Thymus (tissue), 11 donors: Measurements from ENCODE around the gene TWF2. TPM values are rescaled to one million over a fixed set of nuclear protein-coding genes. Genes with fewer than 3 reads are reported as not detected.

Experiments used
- DNase-seq, 9 donors: peaks; one replicate each; pipeline ENCODE4 v3.0.0-alpha.2; 2013; ENCODE audit warnings: low spot score in 9 of 9, low read depth in 6 of 9, missing footprints in 1 of 9
- H3K27ac ChIP-seq, 2 donors: one replicate each; pipeline ENCODE4 v1.5.1; 2013; ENCODE audit warnings: control low read depth in 1 of 2, low read depth in 1 of 2, low read length in 1 of 2, mild to moderate bottlenecking in 1 of 2, moderate library complexity in 1 of 2
- H3K27me3 ChIP-seq, 2 donors: one replicate each; pipeline ENCODE4 v1.5.1; 2013; ENCODE audit warnings: low read length in 1 of 2; ENCODE audit not compliant: control insufficient read depth in 2 of 2, insufficient read depth in 1 of 2
- H3K36me3 ChIP-seq, 2 donors: one replicate each; pipeline ENCODE4 v1.5.1; 2013; ENCODE audit warnings: low read length in 1 of 2, mild to moderate bottlenecking in 1 of 2, moderate library complexity in 1 of 2; ENCODE audit not compliant: control insufficient read depth in 2 of 2, insufficient read depth in 2 of 2
- H3K4me1 ChIP-seq, 2 donors: one replicate each; pipeline ENCODE4 v1.5.1; 2013; ENCODE audit warnings: low read length in 2 of 2; ENCODE audit not compliant: control insufficient read depth in 2 of 2, insufficient read depth in 2 of 2
- H3K4me3 ChIP-seq, 2 donors: one replicate each; pipeline ENCODE4 v1.5.1; 2013; ENCODE audit warnings: low read length in 2 of 2, control low read depth in 1 of 2, mild to moderate bottlenecking in 1 of 2
- H3K9me3 ChIP-seq, 2 donors: one replicate each; pipeline ENCODE4 v1.5.1; 2013; ENCODE audit warnings: low read length in 1 of 2, mild to moderate bottlenecking in 1 of 2; ENCODE audit not compliant: control insufficient read depth in 2 of 2, insufficient read depth in 1 of 2
- WGBS: extraction: QIAGEN DNeasy Blood & Tissue Kit; methylation state at CpG from one replicate; pipeline ENCODE4 v1.1.7; 2013; 5-methylcytosine and 5-hydroxymethylcytosine counted together
- polyA plus RNA-seq: library from polyadenylated mRNA; stranded (reverse); fragments of 200-250 nt; gene quantifications from one replicate; pipeline ENCODE4 v1.2.3, GENCODE V29; 2013
- total RNA-seq: library from RNA; stranded (reverse); fragments of 120-200 nt; gene quantifications from one replicate; pipeline ENCODE4 v1.2.4, GENCODE V29; 2013
- donor health status: healthy.

Gene TWF2
- total and polyA plus RNA-seq, 2 donors: 60.5 to 62.6 TPM

GRCh38 chr3:52230461-52230860 lies 8.5 kb downstream of the TWF2 start:
- DNase-seq: no peak
- 99% methylated on average over 6 of the region's 6 CpGs for WGBS
- H3K36me3 ChIP-seq: peaks cover 74 to 82% of the 10 kb centered on the region in 2 donors
- no peak overlapping the region for H3K27ac ChIP-seq
- peaks cover 0 to 6% of the 10 kb centered on the region in 2 donors for H3K9me3 ChIP-seq
- no peak overlapping the region for H3K4me3 ChIP-seq
- H3K4me1 ChIP-seq: peaks cover 27 to 59% of the 10 kb centered on the region in 2 donors
- H3K27me3 ChIP-seq: no peaks in the 10 kb centered on the region

- Histone ChIP-seq H3K4me3 (no peak overlapping the region), H3K27ac (no peak overlapping the region), H3K36me3 (peaks cover 66 to 75% of the 10 kb centered on the region in 2 donors), H3K27me3 (no peaks in the 10 kb centered on the region), H3K9me3 (peaks cover 0 to 6% of the 10 kb centered on the region in 2 donors), H3K4me1 (peaks cover 33 to 66% of the 10 kb centered on the region in 2 donors)
- WGBS: 98% methylated on average over 13 of the region's 13 CpGs
- no peak for DNase-seq
These were observed 9.3 kb downstream of the TWF2 start for GRCh38 chr3:52229656-52230055.

- Histone ChIP-seq H3K27me3 (no peaks in the 10 kb centered on the region), H3K4me3 (no peak overlapping the region), H3K27ac (no peak overlapping the region), H3K36me3 (peaks cover 58 to 67% of the 10 kb centered on the region in 2 donors), H3K4me1 (peaks cover 42 to 75% of the 10 kb centered on the region in 2 donors), H3K9me3 (peaks cover 0 to 9% of the 10 kb centered on the region in 2 donors)
- no peak for DNase-seq
- WGBS: 98% methylated on average over 21 of the region's 21 CpGs
These were observed 10.1 kb downstream of the TWF2 start for GRCh38 chr3:52228751-52229291.

- Histone ChIP-seq H3K4me3 (no peak overlapping the region), H3K27me3 (no peaks in the 10 kb centered on the region), H3K4me1 (peaks cover 47 to 79% of the 10 kb centered on the region in 2 donors), H3K36me3 (peaks cover 58 to 69% of the 10 kb centered on the region in 2 donors), H3K9me3 (peaks cover 0 to 14% of the 10 kb centered on the region in 2 donors), H3K27ac (peak overlapping the region in 1 of 2 donors; percentile 33)
- 96% methylated on average over 10 of the region's 10 CpGs for WGBS
- no peak for DNase-seq
These were observed 10.7 kb downstream of the TWF2 start for GRCh38 chr3:52228266-52228665.

- peaks cover 54 to 70% of the 10 kb centered on the region in 2 donors for H3K36me3 ChIP-seq
- WGBS: 96% methylated on average over 7 of the region's 7 CpGs
These were observed 11.2 kb downstream of the TWF2 start for GRCh38 chr3:52227766-52228165.

GRCh38 chr3:52227117-52227516 lies 11.8 kb downstream of the TWF2 start:
- no peaks in the 10 kb centered on the region for H3K27me3 ChIP-seq
- H3K9me3 ChIP-seq: peaks cover 0 to 19% of the 10 kb centered on the region in 2 donors
- peaks cover 54 to 80% of the 10 kb centered on the region in 2 donors for H3K4me1 ChIP-seq
- peak in 1 of 9 donors; percentile 61 for DNase-seq
- 79% methylated on average over 4 of the region's 4 CpGs for WGBS
- peak overlapping the region in 1 of 2 donors; percentile 94 for H3K27ac ChIP-seq
- no peak overlapping the region for H3K4me3 ChIP-seq
- peaks cover 54 to 71% of the 10 kb centered on the region in 2 donors for H3K36me3 ChIP-seq

More at GRCh38 chr3:52227766-52228165, 11.2 kb downstream of the TWF2 start:
- H3K9me3 ChIP-seq: peaks cover 0 to 14% of the 10 kb centered on the region in 2 donors
- peaks cover 50 to 79% of the 10 kb centered on the region in 2 donors for H3K4me1 ChIP-seq
- H3K4me3 ChIP-seq: no peak overlapping the region
- peak overlapping the region in 1 of 2 donors; percentile 94 for H3K27ac ChIP-seq
- no peaks in the 10 kb centered on the region for H3K27me3 ChIP-seq
- DNase-seq: no peak

GRCh38 chr3:52226229-52226817 lies 12.6 kb downstream of the TWF2 start:
- Histone ChIP-seq H3K36me3 (peaks cover 51 to 69% of the 10 kb centered on the region in 2 donors), H3K4me3 (no peak overlapping the region), H3K27ac (peak overlapping the region; percentile 77 to 94), H3K27me3 (no peaks in the 10 kb centered on the region), H3K9me3 (peaks cover 0 to 26% of the 10 kb centered on the region in 2 donors), H3K4me1 (peaks cover 52 to 80% of the 10 kb centered on the region in 2 donors)
- WGBS: 49% methylated on average over 5 of the region's 5 CpGs
- no peak for DNase-seq

- peaks cover 0 to 26% of the 10 kb centered on the region in 2 donors for H3K9me3 ChIP-seq
- no peaks in the 10 kb centered on the region for H3K27me3 ChIP-seq
- WGBS: 11% methylated on average over 9 of the region's 9 CpGs
- DNase-seq: peak in 7 of 9 donors; percentile 57 to 93 (median 82)
- H3K4me1 ChIP-seq: peaks cover 56 to 83% of the 10 kb centered on the region in 2 donors
- peak within 1 kb of the TSS in 1 of 2 donors; percentile 46 for H3K4me3 ChIP-seq
- H3K27ac ChIP-seq: peak within 1 kb of the TSS; percentile 82 to 94
- peaks cover 44 to 69% of the 10 kb centered on the region in 2 donors for H3K36me3 ChIP-seq
These were observed 13.3 kb downstream of the TWF2 start, which contains the start of gene TLR9 for GRCh38 chr3:52225452-52226228. TSS of gene TLR9 (minus strand) at chr3:52225645. CDS start at chr3:52225529, 116 bp downstream.
